ENCODE measurements around the gene SCP2.

SCP2 gene

DNA sequence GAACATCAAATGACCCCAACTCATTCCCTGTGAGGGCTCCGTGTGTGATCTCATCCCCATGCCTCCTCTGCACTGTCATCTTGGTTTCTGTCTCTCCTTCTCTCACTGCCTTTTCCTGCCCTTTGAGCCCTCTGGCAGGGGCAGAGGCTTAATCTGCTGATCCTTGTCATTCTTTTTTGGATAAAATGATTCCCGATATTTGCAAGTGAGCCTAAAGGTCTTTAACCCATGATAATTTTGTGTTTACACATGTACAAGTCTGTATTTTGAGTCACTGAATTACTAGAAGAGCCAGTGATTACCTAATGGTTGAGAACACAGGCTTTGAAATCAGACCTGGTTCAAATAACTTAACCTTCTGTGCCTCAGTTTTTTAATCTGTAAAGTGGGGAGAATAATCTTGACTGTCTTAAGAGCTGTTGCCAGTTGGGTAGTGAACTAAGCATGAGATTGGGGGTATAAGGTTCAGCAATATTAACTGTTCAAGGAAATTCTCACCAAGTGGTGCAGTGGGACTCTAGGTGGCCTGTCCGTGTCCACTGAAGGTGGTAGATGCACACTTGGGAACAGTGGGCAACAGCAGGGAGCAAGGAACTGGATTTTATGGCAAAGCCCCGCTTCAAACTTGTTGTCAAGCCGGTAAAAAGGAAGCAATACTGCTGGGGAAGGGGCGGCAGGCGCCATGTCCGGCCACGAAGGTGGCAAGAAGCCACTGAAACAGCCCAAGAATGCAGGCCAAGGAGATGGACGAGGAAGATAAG lies 7.2 kb upstream of the SCP2 start:
- Histone ChIP-seq H4K20me1 (ENCODE audit: insufficient read depth, low read length, poor library complexity, severe bottlenecking) (no peaks in the 10 kb centered on the region), H3K4me1 (ENCODE audit: insufficient read depth, low read length, poor library complexity, severe bottlenecking) (no peaks in the 10 kb centered on the region), H3K36me3 (ENCODE audit: insufficient read depth, low read length) (no peaks in the 10 kb centered on the region), H3K4me2 (ENCODE audit: low read depth, low read length, poor library complexity, severe bottlenecking) (no peak overlapping the region), H3K9me3 (ENCODE audit: insufficient read depth, low read depth, low read length) (no peaks in the 10 kb centered on the region), H3K9ac (ENCODE audit: low read depth, low read length, poor library complexity, severe bottlenecking) (no peak overlapping the region), H3K4me3 (ENCODE audit: low read length, poor library complexity, severe bottlenecking) (no peak overlapping the region), H3K79me2 (ENCODE audit: insufficient read depth, low read length) (no peaks in the 10 kb centered on the region), H3F3A (ENCODE audit: low read depth) (no peaks in the 10 kb centered on the region), H3K27me3 (ENCODE audit: insufficient read depth, low read length, poor library complexity, severe bottlenecking) (no peaks in the 10 kb centered on the region), H2AFZ (ENCODE audit: low read length) (no peak overlapping the region), H3K9me2 (replicated peaks; ENCODE audit: low read depth, low read length) (no peaks in the 10 kb centered on the region)
- TF ChIP-seq, protein P1, sequence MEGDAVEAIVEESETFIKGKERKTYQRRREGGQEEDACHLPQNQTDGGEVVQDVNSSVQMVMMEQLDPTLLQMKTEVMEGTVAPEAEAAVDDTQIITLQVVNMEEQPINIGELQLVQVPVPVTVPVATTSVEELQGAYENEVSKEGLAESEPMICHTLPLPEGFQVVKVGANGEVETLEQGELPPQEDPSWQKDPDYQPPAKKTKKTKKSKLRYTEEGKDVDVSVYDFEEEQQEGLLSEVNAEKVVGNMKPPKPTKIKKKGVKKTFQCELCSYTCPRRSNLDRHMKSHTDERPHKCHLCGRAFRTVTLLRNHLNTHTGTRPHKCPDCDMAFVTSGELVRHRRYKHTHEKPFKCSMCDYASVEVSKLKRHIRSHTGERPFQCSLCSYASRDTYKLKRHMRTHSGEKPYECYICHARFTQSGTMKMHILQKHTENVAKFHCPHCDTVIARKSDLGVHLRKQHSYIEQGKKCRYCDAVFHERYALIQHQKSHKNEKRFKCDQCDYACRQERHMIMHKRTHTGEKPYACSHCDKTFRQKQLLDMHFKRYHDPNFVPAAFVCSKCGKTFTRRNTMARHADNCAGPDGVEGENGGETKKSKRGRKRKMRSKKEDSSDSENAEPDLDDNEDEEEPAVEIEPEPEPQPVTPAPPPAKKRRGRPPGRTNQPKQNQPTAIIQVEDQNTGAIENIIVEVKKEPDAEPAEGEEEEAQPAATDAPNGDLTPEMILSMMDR (conservative IDR thresholded peaks at IDR 0.05; ENCODE audit: low read length) = no peak
- no peak for TF ChIP-seq EZH2phosphoT487 (IDR thresholded peaks at IDR 0.05; ENCODE audit: borderline replicate concordance)

DNA sequence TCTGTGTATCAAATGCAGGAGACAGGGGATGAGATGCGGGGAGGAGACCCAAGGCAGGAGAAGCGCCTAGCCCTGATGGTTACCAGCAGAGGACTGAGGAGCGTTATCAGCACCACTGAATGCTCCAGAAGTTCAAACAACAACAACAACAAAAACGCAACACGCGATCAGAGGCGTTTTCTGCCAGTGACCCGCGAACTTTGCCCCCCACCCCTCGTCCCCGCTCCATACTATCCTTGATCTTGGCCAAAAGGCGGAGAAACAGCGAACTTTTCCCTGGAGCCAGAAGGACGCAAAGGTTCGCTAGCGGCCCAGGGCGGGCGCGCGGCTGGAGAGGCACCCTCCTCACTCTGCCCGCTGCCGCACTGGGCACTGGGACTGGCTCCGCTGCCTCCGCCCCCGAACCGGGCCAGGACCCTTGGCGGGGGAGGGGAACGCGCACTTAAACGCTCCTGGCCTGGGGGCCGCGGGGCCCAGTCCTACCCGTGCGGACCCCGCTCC lies 6.2 kb upstream of the SCP2 start:
- Histone ChIP-seq H2AFZ (ENCODE audit: low read length) (no peak overlapping the region), H3K4me1 (ENCODE audit: insufficient read depth, low read length, poor library complexity, severe bottlenecking) (no peaks in the 10 kb centered on the region), H3K9me2 (replicated peaks; ENCODE audit: low read depth, low read length) (no peaks in the 10 kb centered on the region), H4K20me1 (ENCODE audit: insufficient read depth, low read length, poor library complexity, severe bottlenecking) (no peaks in the 10 kb centered on the region), H3K4me3 (ENCODE audit: low read length, poor library complexity, severe bottlenecking) (no peak overlapping the region), H3K9me3 (ENCODE audit: insufficient read depth, low read depth, low read length) (no peaks in the 10 kb centered on the region), H3F3A (ENCODE audit: low read depth) (no peaks in the 10 kb centered on the region), H3K4me2 (ENCODE audit: low read depth, low read length, poor library complexity, severe bottlenecking) (no peak overlapping the region), H3K36me3 (ENCODE audit: insufficient read depth, low read length) (no peaks in the 10 kb centered on the region), H3K79me2 (ENCODE audit: insufficient read depth, low read length) (no peaks in the 10 kb centered on the region), H3K27me3 (ENCODE audit: insufficient read depth, low read length, poor library complexity, severe bottlenecking) (no peaks in the 10 kb centered on the region), H3K9ac (ENCODE audit: low read depth, low read length, poor library complexity, severe bottlenecking) (no peak overlapping the region)
- no peak for TF ChIP-seq EZH2phosphoT487 (IDR thresholded peaks at IDR 0.05; ENCODE audit: borderline replicate concordance)
- TF ChIP-seq, protein P1 (conservative IDR thresholded peaks at IDR 0.05; ENCODE audit: low read length) = no peak

GRCh38 chr1:52925571-52926005 lies 1.5 kb upstream of the SCP2 start:
- Histone ChIP-seq H3K79me2 (ENCODE audit: insufficient read depth, low read length) (no peaks in the 10 kb centered on the region), H3K9ac (ENCODE audit: low read depth, low read length, poor library complexity, severe bottlenecking) (no peak overlapping the region), H3K4me1 (ENCODE audit: insufficient read depth, low read length, poor library complexity, severe bottlenecking) (no peaks in the 10 kb centered on the region), H3K9me2 (replicated peaks; ENCODE audit: low read depth, low read length) (no peaks in the 10 kb centered on the region), H3K4me2 (ENCODE audit: low read depth, low read length, poor library complexity, severe bottlenecking) (no peak overlapping the region), H4K20me1 (ENCODE audit: insufficient read depth, low read length, poor library complexity, severe bottlenecking) (no peaks in the 10 kb centered on the region), H3K4me3 (ENCODE audit: low read length, poor library complexity, severe bottlenecking) (no peak overlapping the region), H3K27me3 (ENCODE audit: insufficient read depth, low read length, poor library complexity, severe bottlenecking) (peaks cover 18% of the 10 kb centered on the region), H2AFZ (ENCODE audit: low read length) (no peak overlapping the region), H3F3A (ENCODE audit: low read depth) (no peaks in the 10 kb centered on the region), H3K36me3 (ENCODE audit: insufficient read depth, low read length) (no peaks in the 10 kb centered on the region), H3K9me3 (ENCODE audit: insufficient read depth, low read depth, low read length) (no peaks in the 10 kb centered on the region)
- TF ChIP-seq, protein P1 (conservative IDR thresholded peaks at IDR 0.05; ENCODE audit: low read length) = no peak
- TF ChIP-seq EZH2phosphoT487 (IDR thresholded peaks at IDR 0.05; ENCODE audit: borderline replicate concordance) = no peak

Measured in Loucy (cell line).